Fibroblast of pulmonary artery (primary cell): ENCODE data around the gene SLC6A5.

Experiments used
- DNase-seq: peaks from one replicate; pipeline ENCODE4 v3.0.0-alpha.2; 2010; ENCODE audit warnings: low read depth
- H3K4me3 ChIP-seq: replicated peaks from 2 replicates; pipeline ENCODE4 v1.5.1; 2011; ENCODE audit warnings: low read depth, mild to moderate bottlenecking, control low read depth, low read length, moderate library complexity
- CTCF ChIP-seq: IDR thresholded peaks from 2 replicates; pipeline ENCODE4 v1.5.1; 2011; ENCODE audit warnings: mild to moderate bottlenecking, control low read depth, low read length, inconsistent platforms; ENCODE audit errors: missing control alignments

Gene SLC6A5

GRCh38 chr11:20621679-20622078 lies 22.3 kb downstream of the SLC6A5 start:
- TF ChIP-seq CTCF, result no peak
- H3K4me3 ChIP-seq, result no peak overlapping the region
- no peak for DNase-seq

GRCh38 chr11:20623252-20623651 lies 23.8 kb downstream of the SLC6A5 start:
- no peak for DNase-seq
- no peak for TF ChIP-seq CTCF
- H3K4me3 ChIP-seq, result no peak overlapping the region

- no peak overlapping the region for H3K4me3 ChIP-seq
- DNase-seq, result no peak
- TF ChIP-seq CTCF, result no peak
These were observed 26.9 kb downstream of the SLC6A5 start for GRCh38 chr11:20626279-20626678.

- no peak overlapping the region for H3K4me3 ChIP-seq
- no peak for DNase-seq
- TF ChIP-seq CTCF, result no peak
These were observed 27.6 kb downstream of the SLC6A5 start for GRCh38 chr11:20627026-20627425.

GRCh38 chr11:20627701-20628100 lies 28.3 kb downstream of the SLC6A5 start:
- no peak for TF ChIP-seq CTCF
- H3K4me3 ChIP-seq, result no peak overlapping the region
- no peak for DNase-seq

GRCh38 chr11:20631519-20632168 lies 32.2 kb downstream of the SLC6A5 start:
- TF ChIP-seq CTCF, result no peak
- no peak overlapping the region for H3K4me3 ChIP-seq
- no peak for DNase-seq

- H3K4me3 ChIP-seq, result no peak overlapping the region
- TF ChIP-seq CTCF, result no peak
- no peak for DNase-seq
These were observed 32.7 kb downstream of the SLC6A5 start for GRCh38 chr11:20632169-20632532.
